ENCODE data around the gene TNPO2. TPM values are rescaled to one million over a fixed set of nuclear protein-coding genes. Genes with fewer than 3 reads are reported as not detected.

Gene TNPO2
- total and polyA plus RNA-seq, 2 of the 13 experiments (the other 11 are each of a cell fraction or from before 2014, with no cell fraction given): 31.7 to 61.0 TPM

DNA sequence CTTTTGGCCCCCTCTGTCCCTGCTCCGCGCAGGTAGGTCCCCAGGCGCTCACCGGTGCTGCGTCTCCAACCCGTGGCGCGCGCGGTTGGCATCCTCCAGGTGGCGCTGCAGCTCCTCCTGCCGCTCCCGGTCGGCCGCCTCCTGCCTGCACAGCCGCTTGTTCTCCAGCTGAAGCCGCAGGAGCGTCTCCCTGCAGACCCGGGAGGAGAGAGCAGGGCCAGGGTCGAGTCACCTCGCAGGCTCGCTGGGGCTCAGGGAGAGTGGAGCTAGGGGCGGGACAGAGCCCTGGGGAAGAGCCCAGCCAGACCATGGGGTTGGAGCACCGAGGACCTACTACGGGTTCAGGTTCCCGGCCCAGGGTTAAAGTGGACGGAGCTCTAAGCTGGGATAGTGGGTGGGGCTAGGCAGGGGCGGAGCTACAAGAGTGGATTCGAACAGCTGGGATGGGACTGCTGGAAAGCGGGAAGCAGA lies 42.4 kb upstream of the TNPO2 start (continued):
- TF ChIP-seq, protein P1, sequence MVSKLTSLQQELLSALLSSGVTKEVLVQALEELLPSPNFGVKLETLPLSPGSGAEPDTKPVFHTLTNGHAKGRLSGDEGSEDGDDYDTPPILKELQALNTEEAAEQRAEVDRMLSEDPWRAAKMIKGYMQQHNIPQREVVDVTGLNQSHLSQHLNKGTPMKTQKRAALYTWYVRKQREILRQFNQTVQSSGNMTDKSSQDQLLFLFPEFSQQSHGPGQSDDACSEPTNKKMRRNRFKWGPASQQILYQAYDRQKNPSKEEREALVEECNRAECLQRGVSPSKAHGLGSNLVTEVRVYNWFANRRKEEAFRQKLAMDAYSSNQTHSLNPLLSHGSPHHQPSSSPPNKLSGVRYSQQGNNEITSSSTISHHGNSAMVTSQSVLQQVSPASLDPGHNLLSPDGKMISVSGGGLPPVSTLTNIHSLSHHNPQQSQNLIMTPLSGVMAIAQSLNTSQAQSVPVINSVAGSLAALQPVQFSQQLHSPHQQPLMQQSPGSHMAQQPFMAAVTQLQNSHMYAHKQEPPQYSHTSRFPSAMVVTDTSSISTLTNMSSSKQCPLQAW (CRISPR knock-in tag; IDR thresholded peaks at IDR 0.05): peak; percentile 64
- TF ChIP-seq ZNF326 (CRISPR knock-in tag; IDR thresholded peaks at IDR 0.05; ENCODE audit: borderline replicate concordance) (no peak), ZNF124 (CRISPR knock-in tag; IDR thresholded peaks at IDR 0.05) (peak; percentile 57; the same call in 1 of the 2 replicates), ZNF337 (CRISPR knock-in tag; IDR thresholded peaks at IDR 0.05; ENCODE audit: borderline replicate concordance, low read depth) (no peak), HIVEP1 (CRISPR knock-in tag; IDR thresholded peaks at IDR 0.05) (peak; percentile 81), ZBTB20 (CRISPR knock-in tag; IDR thresholded peaks at IDR 0.05; ENCODE audit: borderline replicate concordance, low read depth) (no peak), ZNF552 (CRISPR knock-in tag; IDR thresholded peaks at IDR 0.05; ENCODE audit: borderline replicate concordance) (no peak), BRD4 (CRISPR knock-in tag; IDR thresholded peaks at IDR 0.05) (no peak), ZNF224 (CRISPR knock-in tag; IDR thresholded peaks at IDR 0.05) (no peak), ZNF644 (CRISPR knock-in tag; IDR thresholded peaks at IDR 0.05; ENCODE audit: low read depth) (no peak), SIX4 (CRISPR knock-in tag; IDR thresholded peaks at IDR 0.05) (no peak), ZSCAN12 (CRISPR knock-in tag; IDR thresholded peaks at IDR 0.05) (no peak), ZNF329 (CRISPR knock-in tag; IDR thresholded peaks at IDR 0.05; ENCODE audit: low read depth) (no peak)
- TF ChIP-seq, protein P2, sequence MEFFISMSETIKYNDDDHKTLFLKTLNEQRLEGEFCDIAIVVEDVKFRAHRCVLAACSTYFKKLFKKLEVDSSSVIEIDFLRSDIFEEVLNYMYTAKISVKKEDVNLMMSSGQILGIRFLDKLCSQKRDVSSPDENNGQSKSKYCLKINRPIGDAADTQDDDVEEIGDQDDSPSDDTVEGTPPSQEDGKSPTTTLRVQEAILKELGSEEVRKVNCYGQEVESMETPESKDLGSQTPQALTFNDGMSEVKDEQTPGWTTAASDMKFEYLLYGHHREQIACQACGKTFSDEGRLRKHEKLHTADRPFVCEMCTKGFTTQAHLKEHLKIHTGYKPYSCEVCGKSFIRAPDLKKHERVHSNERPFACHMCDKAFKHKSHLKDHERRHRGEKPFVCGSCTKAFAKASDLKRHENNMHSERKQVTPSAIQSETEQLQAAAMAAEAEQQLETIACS (CRISPR knock-in tag; IDR thresholded peaks at IDR 0.05): no peak; the same call in 1 of the 2 replicates
- TF ChIP-seq, protein P3, sequence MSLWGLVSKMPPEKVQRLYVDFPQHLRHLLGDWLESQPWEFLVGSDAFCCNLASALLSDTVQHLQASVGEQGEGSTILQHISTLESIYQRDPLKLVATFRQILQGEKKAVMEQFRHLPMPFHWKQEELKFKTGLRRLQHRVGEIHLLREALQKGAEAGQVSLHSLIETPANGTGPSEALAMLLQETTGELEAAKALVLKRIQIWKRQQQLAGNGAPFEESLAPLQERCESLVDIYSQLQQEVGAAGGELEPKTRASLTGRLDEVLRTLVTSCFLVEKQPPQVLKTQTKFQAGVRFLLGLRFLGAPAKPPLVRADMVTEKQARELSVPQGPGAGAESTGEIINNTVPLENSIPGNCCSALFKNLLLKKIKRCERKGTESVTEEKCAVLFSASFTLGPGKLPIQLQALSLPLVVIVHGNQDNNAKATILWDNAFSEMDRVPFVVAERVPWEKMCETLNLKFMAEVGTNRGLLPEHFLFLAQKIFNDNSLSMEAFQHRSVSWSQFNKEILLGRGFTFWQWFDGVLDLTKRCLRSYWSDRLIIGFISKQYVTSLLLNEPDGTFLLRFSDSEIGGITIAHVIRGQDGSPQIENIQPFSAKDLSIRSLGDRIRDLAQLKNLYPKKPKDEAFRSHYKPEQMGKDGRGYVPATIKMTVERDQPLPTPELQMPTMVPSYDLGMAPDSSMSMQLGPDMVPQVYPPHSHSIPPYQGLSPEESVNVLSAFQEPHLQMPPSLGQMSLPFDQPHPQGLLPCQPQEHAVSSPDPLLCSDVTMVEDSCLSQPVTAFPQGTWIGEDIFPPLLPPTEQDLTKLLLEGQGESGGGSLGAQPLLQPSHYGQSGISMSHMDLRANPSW (CRISPR knock-in tag; IDR thresholded peaks at IDR 0.05; ENCODE audit: borderline replicate concordance): no peak
- TF ChIP-seq, protein P4, sequence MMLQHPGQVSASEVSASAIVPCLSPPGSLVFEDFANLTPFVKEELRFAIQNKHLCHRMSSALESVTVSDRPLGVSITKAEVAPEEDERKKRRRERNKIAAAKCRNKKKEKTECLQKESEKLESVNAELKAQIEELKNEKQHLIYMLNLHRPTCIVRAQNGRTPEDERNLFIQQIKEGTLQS (CRISPR knock-in tag; IDR thresholded peaks at IDR 0.05): no peak
- TF ChIP-seq, protein P5, sequence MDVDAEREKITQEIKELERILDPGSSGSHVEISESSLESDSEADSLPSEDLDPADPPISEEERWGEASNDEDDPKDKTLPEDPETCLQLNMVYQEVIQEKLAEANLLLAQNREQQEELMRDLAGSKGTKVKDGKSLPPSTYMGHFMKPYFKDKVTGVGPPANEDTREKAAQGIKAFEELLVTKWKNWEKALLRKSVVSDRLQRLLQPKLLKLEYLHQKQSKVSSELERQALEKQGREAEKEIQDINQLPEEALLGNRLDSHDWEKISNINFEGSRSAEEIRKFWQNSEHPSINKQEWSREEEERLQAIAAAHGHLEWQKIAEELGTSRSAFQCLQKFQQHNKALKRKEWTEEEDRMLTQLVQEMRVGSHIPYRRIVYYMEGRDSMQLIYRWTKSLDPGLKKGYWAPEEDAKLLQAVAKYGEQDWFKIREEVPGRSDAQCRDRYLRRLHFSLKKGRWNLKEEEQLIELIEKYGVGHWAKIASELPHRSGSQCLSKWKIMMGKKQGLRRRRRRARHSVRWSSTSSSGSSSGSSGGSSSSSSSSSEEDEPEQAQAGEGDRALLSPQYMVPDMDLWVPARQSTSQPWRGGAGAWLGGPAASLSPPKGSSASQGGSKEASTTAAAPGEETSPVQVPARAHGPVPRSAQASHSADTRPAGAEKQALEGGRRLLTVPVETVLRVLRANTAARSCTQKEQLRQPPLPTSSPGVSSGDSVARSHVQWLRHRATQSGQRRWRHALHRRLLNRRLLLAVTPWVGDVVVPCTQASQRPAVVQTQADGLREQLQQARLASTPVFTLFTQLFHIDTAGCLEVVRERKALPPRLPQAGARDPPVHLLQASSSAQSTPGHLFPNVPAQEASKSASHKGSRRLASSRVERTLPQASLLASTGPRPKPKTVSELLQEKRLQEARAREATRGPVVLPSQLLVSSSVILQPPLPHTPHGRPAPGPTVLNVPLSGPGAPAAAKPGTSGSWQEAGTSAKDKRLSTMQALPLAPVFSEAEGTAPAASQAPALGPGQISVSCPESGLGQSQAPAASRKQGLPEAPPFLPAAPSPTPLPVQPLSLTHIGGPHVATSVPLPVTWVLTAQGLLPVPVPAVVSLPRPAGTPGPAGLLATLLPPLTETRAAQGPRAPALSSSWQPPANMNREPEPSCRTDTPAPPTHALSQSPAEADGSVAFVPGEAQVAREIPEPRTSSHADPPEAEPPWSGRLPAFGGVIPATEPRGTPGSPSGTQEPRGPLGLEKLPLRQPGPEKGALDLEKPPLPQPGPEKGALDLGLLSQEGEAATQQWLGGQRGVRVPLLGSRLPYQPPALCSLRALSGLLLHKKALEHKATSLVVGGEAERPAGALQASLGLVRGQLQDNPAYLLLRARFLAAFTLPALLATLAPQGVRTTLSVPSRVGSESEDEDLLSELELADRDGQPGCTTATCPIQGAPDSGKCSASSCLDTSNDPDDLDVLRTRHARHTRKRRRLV (CRISPR knock-in tag; IDR thresholded peaks at IDR 0.05): no peak
- TF ChIP-seq, protein P6, sequence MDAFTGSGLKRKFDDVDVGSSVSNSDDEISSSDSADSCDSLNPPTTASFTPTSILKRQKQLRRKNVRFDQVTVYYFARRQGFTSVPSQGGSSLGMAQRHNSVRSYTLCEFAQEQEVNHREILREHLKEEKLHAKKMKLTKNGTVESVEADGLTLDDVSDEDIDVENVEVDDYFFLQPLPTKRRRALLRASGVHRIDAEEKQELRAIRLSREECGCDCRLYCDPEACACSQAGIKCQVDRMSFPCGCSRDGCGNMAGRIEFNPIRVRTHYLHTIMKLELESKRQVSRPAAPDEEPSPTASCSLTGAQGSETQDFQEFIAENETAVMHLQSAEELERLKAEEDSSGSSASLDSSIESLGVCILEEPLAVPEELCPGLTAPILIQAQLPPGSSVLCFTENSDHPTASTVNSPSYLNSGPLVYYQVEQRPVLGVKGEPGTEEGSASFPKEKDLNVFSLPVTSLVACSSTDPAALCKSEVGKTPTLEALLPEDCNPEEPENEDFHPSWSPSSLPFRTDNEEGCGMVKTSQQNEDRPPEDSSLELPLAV (CRISPR knock-in tag; conservative IDR thresholded peaks at IDR 0.05; ENCODE audit: low read depth): no peak
